ENCODE measurements around the gene PLAAT4.

The PLAAT4 gene

GRCh38 chr11:63494975-63495374 lies 41.6 kb upstream of the PLAAT4 start:
- Histone ChIP-seq H3K36me3 (ENCODE audit: insufficient read depth) (no peaks in the 10 kb centered on the region), H3K79me2 (ENCODE audit: insufficient read depth, low read depth) (no peaks in the 10 kb centered on the region), H3K4me2 (no peak overlapping the region), H3K4me3 (IDR thresholded peaks at IDR 0.05; ENCODE audit: insufficient read depth, low read depth, low read length) (no peak overlapping the region), H3K27ac (no peak overlapping the region), H3K4me1 (ENCODE audit: low read depth, poor library complexity, severe bottlenecking) (peaks cover 7% of the 10 kb centered on the region), H4K20me1 (ENCODE audit: insufficient read depth) (no peaks in the 10 kb centered on the region), H3K27me3 (ENCODE audit: insufficient read depth, low read depth) (no peaks in the 10 kb centered on the region), H3K9ac (no peak overlapping the region), H2AFZ (ENCODE audit: low read depth) (no peak overlapping the region)
- no peak for TF ChIP-seq CTCF (conservative IDR thresholded peaks at IDR 0.05; ENCODE audit: low read depth, low read length)

- no peak for TF ChIP-seq CTCF (conservative IDR thresholded peaks at IDR 0.05; ENCODE audit: low read depth, low read length)
- no peaks in the 10 kb centered on the region for H4K20me1 ChIP-seq (ENCODE audit: insufficient read depth)
- no peak overlapping the region for H3K9ac ChIP-seq
Measured at GRCh38 chr11:63499874-63500273, 36.7 kb upstream of the PLAAT4 start.

GRCh38 chr11:63501236-63501635 lies 35.4 kb upstream of the PLAAT4 start:
- Histone ChIP-seq H3K36me3 (ENCODE audit: insufficient read depth) (no peaks in the 10 kb centered on the region), H3K27me3 (ENCODE audit: insufficient read depth, low read depth) (no peaks in the 10 kb centered on the region), H2AFZ (ENCODE audit: low read depth) (no peak overlapping the region), H4K20me1 (ENCODE audit: insufficient read depth) (no peaks in the 10 kb centered on the region), H3K4me1 (ENCODE audit: low read depth, poor library complexity, severe bottlenecking) (peaks cover 40% of the 10 kb centered on the region), H3K27ac (no peak overlapping the region), H3K4me2 (no peak overlapping the region), H3K4me3 (IDR thresholded peaks at IDR 0.05; ENCODE audit: insufficient read depth, low read depth, low read length) (no peak overlapping the region), H3K9ac (no peak overlapping the region), H3K79me2 (ENCODE audit: insufficient read depth, low read depth) (no peaks in the 10 kb centered on the region)
- TF ChIP-seq CTCF (conservative IDR thresholded peaks at IDR 0.05; ENCODE audit: low read depth, low read length) = no peak

More at GRCh38 chr11:63499874-63500273, 36.7 kb upstream of the PLAAT4 start:
- Histone ChIP-seq H3K79me2 (ENCODE audit: insufficient read depth, low read depth) (no peaks in the 10 kb centered on the region), H2AFZ (ENCODE audit: low read depth) (no peak overlapping the region), H3K27me3 (ENCODE audit: insufficient read depth, low read depth) (no peaks in the 10 kb centered on the region), H3K4me1 (ENCODE audit: low read depth, poor library complexity, severe bottlenecking) (peaks cover 28% of the 10 kb centered on the region), H3K4me2 (no peak overlapping the region), H3K4me3 (IDR thresholded peaks at IDR 0.05; ENCODE audit: insufficient read depth, low read depth, low read length) (no peak overlapping the region), H3K27ac (no peak overlapping the region), H3K36me3 (ENCODE audit: insufficient read depth) (no peaks in the 10 kb centered on the region)

GRCh38 chr11:63502252-63502820 lies 34.3 kb upstream of the PLAAT4 start:
- Histone ChIP-seq H3K79me2 (ENCODE audit: insufficient read depth, low read depth) (no peaks in the 10 kb centered on the region), H3K4me3 (IDR thresholded peaks at IDR 0.05; ENCODE audit: insufficient read depth, low read depth, low read length) (no peak overlapping the region), H4K20me1 (ENCODE audit: insufficient read depth) (no peaks in the 10 kb centered on the region), H3K9ac (peak overlapping the region; percentile 12; the same call in 1 of the 2 replicates), H3K27me3 (ENCODE audit: insufficient read depth, low read depth) (no peaks in the 10 kb centered on the region), H3K4me1 (ENCODE audit: low read depth, poor library complexity, severe bottlenecking) (peaks cover 45% of the 10 kb centered on the region), H3K36me3 (ENCODE audit: insufficient read depth) (no peaks in the 10 kb centered on the region), H3K4me2 (peak overlapping the region; percentile 58), H3K27ac (peak overlapping the region; percentile 72), H2AFZ (ENCODE audit: low read depth) (peak overlapping the region; percentile 66)
- TF ChIP-seq CTCF (conservative IDR thresholded peaks at IDR 0.05; ENCODE audit: low read depth, low read length) = no peak

Data from KMS-11 (cell line).